Esophagus muscularis mucosa (tissue), 4 donors: ENCODE measurements around the gene SLC38A8. TPM values are rescaled to one million over a fixed set of nuclear protein-coding genes. Genes with fewer than 3 reads are reported as not detected.

Experiments
- DNase-seq: peaks from one replicate; pipeline ENCODE4 v3.0.0-alpha.2; 2017; ENCODE audit errors: extremely low spot score
- H3K27ac ChIP-seq, 4 donors: fragments of 200-600 bp; sonication (generic); replicated peaks in 1 of 4; 1 replicate in 3 of 4; 2 replicates in 1 of 4; pipeline ENCODE4 v1.5.1; 2016 to 2019; ENCODE audit warnings: mild to moderate bottlenecking in 1 of 4
- H3K27me3 ChIP-seq, 4 donors: fragments of 200-600 bp; sonication (generic); one replicate each; pipeline versions ENCODE4 v1.5.1 to v1.6.0; 2016 to 2019
- H3K36me3 ChIP-seq, 4 donors: fragments of 200-600 bp; sonication (generic); one replicate each; pipeline ENCODE4 v1.5.1; 2016 to 2019
- H3K4me1 ChIP-seq, 4 donors: fragments of 200-600 bp; sonication (generic); one replicate each; pipeline ENCODE4 v1.5.1; 2016 to 2019
- H3K4me3 ChIP-seq, 4 donors: fragments of 200-600 bp; sonication (generic); 1 replicate in 2 of 4; 2 replicates in 2 of 4; pipeline ENCODE4 v1.5.1; 2016 to 2019; ENCODE audit warnings: mild to moderate bottlenecking in 4 of 4, moderate library complexity in 1 of 4
- H3K9me3 ChIP-seq, 4 donors: fragments of 200-600 bp; sonication (generic); 1 replicate in 3 of 4; 2 replicates in 1 of 4; pipeline ENCODE4 v1.5.1; 2016 to 2019
- EP300 ChIP-seq: sonication (generic); formaldehyde crosslinking; IDR thresholded peaks from one replicate; pipeline ENCODE4 v1.6.1; 2017; ENCODE audit warnings: antibody characterized with exemption
- POLR2A ChIP-seq: fragments of 450-650 bp; IDR thresholded peaks from one replicate; pipeline ENCODE4 v1.6.1; 2017; ENCODE audit warnings: antibody characterized with exemption, moderate library complexity, mild to moderate bottlenecking, low read depth
- POLR2AphosphoS5 ChIP-seq, 2 donors: sonication (generic); formaldehyde crosslinking; IDR thresholded peaks; one replicate each; pipeline ENCODE4 v1.6.1; 2017; ENCODE audit warnings: antibody characterized with exemption in 2 of 2
- WGBS: methylation state at CpG from one replicate; pipeline ENCODE4 v1.1.5; 2018; 5-methylcytosine and 5-hydroxymethylcytosine counted together
- intact Hi-C: fragments of 100-400 bp; cut with DNase I; formaldehyde crosslinking; loops from one replicate; pipeline ENCODE4 v1.15.1; 2023
- small RNA-seq, 3 donors: library from RNA; depleted of rRNA; stranded (forward); fragments of <200 nt; gene quantifications; one replicate each; pipeline ENCODE3, GENCODE V24; 2016
- total RNA-seq, 4 donors: library from RNA; depleted of rRNA; stranded (reverse); fragments of >200 nt; gene quantifications; one replicate each; pipeline versions ENCODE4 v1.1.0 to v1.2.1, GENCODE V29; 2016
- TF ChIP-seq, protein P1 (sequence below), 3 experiments: fragments of 200-600 bp in 2 of 3; fragments of 450-650 bp in 1 of 3; sonication (generic) in 2 of 3; IDR thresholded peaks; one replicate each; pipeline ENCODE4 v1.5.1; 2017 to 2019; ENCODE audit warnings: antibody characterized with exemption in 3 of 3, mild to moderate bottlenecking in 2 of 3, moderate library complexity in 1 of 3

The SLC38A8 gene
- total RNA-seq, 4 donors from 2014 or later: not detected

DNA sequence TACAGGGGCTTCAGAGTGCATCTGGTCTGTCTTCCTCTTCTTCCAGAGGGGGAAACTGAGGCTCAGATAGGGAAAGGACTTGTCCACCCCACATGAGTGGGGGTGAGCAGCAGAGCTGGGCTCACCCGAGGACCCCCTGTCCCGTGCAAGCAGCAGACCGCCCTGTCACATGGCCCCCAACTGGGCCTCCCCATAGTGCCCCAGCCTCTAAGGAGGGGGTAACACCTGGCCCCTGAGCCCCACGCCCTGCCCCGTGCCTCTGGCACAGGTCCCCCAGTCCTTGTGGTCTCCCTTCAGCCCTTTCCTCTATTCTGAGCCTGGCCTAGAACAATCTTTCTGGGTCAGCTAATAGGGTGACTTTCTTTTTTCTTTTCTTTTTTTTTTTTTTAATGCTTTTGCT, 81.0 kb downstream of the SLC38A8 start:
- H3K4me1 ChIP-seq: peaks cover 2 to 5% (median 4%) of the 10 kb centered on the region in 4 donors
- intact Hi-C loops: loop anchor here (5.0 kb wide), 1 partner anchor 541 kb away; the partner anchor contains the start of gene MEAK7

DNA sequence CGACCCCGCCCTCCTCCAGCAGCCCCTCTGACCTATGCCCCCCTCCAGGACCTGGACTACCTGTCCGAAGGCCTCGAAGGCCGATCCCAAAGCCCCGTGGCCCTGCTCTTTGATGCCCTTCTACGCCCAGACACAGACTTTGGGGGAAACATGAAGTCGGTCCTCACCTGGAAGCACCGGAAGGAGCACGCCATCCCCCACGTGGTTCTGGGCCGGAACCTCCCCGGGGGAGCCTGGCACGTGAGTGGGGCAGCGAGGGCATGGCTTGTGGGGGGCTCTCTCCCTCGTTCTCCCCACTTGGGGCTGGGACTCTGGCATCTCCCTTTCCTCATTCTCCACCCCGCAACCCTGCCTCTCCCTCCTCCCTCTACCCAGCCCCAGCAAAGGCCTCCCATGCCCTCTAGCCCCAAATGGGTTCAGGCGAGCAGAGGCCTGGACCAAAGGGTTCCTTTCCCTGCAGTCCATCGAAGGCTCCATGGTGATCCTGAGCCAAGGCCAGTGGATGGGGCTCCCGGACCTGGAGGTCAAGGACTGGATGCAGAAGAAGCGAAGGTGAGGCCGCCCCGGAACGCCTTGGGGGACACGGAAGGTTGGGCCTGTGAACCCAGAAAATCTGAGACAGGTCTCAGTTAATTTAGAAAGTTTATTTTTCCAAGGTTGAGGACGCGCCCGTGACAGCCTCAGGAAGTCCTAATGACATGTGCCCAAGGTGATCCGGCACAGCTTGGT, 81.9 kb downstream of the SLC38A8 start:
- TF ChIP-seq POLR2AphosphoS5 (IDR thresholded peaks at IDR 0.05): no peak
- no peak for TF ChIP-seq EP300
- TF ChIP-seq, protein P1, sequence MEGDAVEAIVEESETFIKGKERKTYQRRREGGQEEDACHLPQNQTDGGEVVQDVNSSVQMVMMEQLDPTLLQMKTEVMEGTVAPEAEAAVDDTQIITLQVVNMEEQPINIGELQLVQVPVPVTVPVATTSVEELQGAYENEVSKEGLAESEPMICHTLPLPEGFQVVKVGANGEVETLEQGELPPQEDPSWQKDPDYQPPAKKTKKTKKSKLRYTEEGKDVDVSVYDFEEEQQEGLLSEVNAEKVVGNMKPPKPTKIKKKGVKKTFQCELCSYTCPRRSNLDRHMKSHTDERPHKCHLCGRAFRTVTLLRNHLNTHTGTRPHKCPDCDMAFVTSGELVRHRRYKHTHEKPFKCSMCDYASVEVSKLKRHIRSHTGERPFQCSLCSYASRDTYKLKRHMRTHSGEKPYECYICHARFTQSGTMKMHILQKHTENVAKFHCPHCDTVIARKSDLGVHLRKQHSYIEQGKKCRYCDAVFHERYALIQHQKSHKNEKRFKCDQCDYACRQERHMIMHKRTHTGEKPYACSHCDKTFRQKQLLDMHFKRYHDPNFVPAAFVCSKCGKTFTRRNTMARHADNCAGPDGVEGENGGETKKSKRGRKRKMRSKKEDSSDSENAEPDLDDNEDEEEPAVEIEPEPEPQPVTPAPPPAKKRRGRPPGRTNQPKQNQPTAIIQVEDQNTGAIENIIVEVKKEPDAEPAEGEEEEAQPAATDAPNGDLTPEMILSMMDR (IDR thresholded peaks at IDR 0.05): no peak
- TF ChIP-seq POLR2A: no peak
- intact Hi-C loops: loop anchor here (5.0 kb wide), 1 partner anchor 542 kb away; the partner anchor contains the start of gene MEAK7

More for the DNA sequence above, 81.0 kb downstream of the SLC38A8 start:
- no peak overlapping the region for H3K4me3 ChIP-seq
- WGBS: 88% methylated on average over 2 of the region's 5 CpGs
- no peak for TF ChIP-seq POLR2AphosphoS5 (IDR thresholded peaks at IDR 0.05)
- no peak for TF ChIP-seq POLR2A
- TF ChIP-seq, protein P1 (IDR thresholded peaks at IDR 0.05): no peak
- no peak for TF ChIP-seq EP300
- no peak overlapping the region for H3K27ac ChIP-seq
- H3K36me3 ChIP-seq: peaks cover 55 to 91% (median 80%) of the 10 kb centered on the region in 4 donors
- DNase-seq: no peak
- H3K9me3 ChIP-seq: no peaks in the 10 kb centered on the region
- H3K27me3 ChIP-seq: no peaks in the 10 kb centered on the region

More for the DNA sequence above, 81.9 kb downstream of the SLC38A8 start:
- H3K27ac ChIP-seq: no peak overlapping the region
- H3K4me1 ChIP-seq: peaks cover 7 to 15% (median 11%) of the 10 kb centered on the region in 4 donors
- no peaks in the 10 kb centered on the region for H3K27me3 ChIP-seq
- no peak for DNase-seq
- H3K9me3 ChIP-seq: no peaks in the 10 kb centered on the region
- WGBS: 91% methylated on average over 22 of the region's 29 CpGs
- no peak overlapping the region for H3K4me3 ChIP-seq
- H3K36me3 ChIP-seq: peaks cover 55 to 84% (median 73%) of the 10 kb centered on the region in 4 donors

Small RNA genes within 50 kb of the gene (small RNA-seq; reads per million reads assigned to genes)
- gene RNA5SP432: 0 reads per million in 3 donors

Other genes starting within 250 kb of the SLC38A8 start
- 10 to 100 TPM; 12.0 to 49.8 (median 26.4) TPM for gene HSBP1, start 234.8 kb downstream of the SLC38A8 start, total RNA-seq
- 10 to 100 TPM in 2 of 4 donors, 1 to 10 TPM in 2; 9.6 to 15.8 (median 12.3) TPM for gene MLYCD, start 143.7 kb downstream of the SLC38A8 start, total RNA-seq
- 10 to 100 TPM in 3 of 4 donors, 1 to 10 TPM in 1; 7.1 to 17.6 (median 13.8) TPM for gene OSGIN1, start 89.6 kb downstream of the SLC38A8 start, total RNA-seq
- gene NECAB2, start 74.6 kb downstream of the SLC38A8 start, total RNA-seq: not detected
- gene MBTPS1, start 74.1 kb upstream of the SLC38A8 start, total RNA-seq: 10 to 100 TPM; 72.4 to 86.6 (median 82.6) TPM
- gene HSDL1, start 102.4 kb upstream of the SLC38A8 start, total RNA-seq: 10 to 100 TPM in 3 of 4 donors, 1 to 10 TPM in 1; 7.1 to 14.6 (median 11.4) TPM
- gene DNAAF1, start 102.5 kb upstream of the SLC38A8 start, total RNA-seq: under 1 TPM in 2 of 4 donors, not detected in 2; 0.66 to 0.78 TPM
- 10 to 100 TPM; 15.6 to 39.6 (median 21.8) TPM for gene TAF1C, start 144.3 kb upstream of the SLC38A8 start, total RNA-seq
- under 1 TPM in 3 of 4 donors, not detected in 1; 0.42 to 0.83 (median 0.80) TPM for gene ADAD2, start 148.4 kb upstream of the SLC38A8 start, total RNA-seq
- not detected for gene KCNG4, start 197.2 kb upstream of the SLC38A8 start, total RNA-seq